HEK293T (cell line): ENCODE measurements around the gene EDN1.

ENCODE experiments used
- BHLHE40 ChIP-seq: fragments of 450-650 bp; IDR thresholded peaks from 2 replicates; pipeline ENCODE4 v1.6.1; 2016; ENCODE audit warnings: mild to moderate bottlenecking, moderate library complexity, borderline replicate concordance
- CTBP1 ChIP-seq: fragments of 450-650 bp; IDR thresholded peaks from 2 replicates; pipeline ENCODE4 v1.6.1; 2016; ENCODE audit warnings: borderline replicate concordance
- FOXM1 ChIP-seq: fragments of 450-650 bp; IDR thresholded peaks from 2 replicates; pipeline ENCODE4 v1.6.1; 2017; ENCODE audit warnings: mild to moderate bottlenecking, borderline replicate concordance
- HDGF ChIP-seq: fragments of 450-650 bp; IDR thresholded peaks from 2 replicates; pipeline ENCODE4 v1.6.1; 2017; ENCODE audit warnings: antibody characterized with exemption, borderline replicate concordance
- LEF1 ChIP-seq: fragments of 450-650 bp; IDR thresholded peaks from 2 replicates; pipeline ENCODE4 v1.6.1; 2017; ENCODE audit warnings: mild to moderate bottlenecking, borderline replicate concordance
- SP1 ChIP-seq: fragments of 450-650 bp; IDR thresholded peaks from 2 replicates; pipeline ENCODE4 v1.6.1; 2017
- ZNF384 ChIP-seq: fragments of 450-650 bp; IDR thresholded peaks from 2 replicates; pipeline ENCODE4 v1.6.1; 2016

DNA sequence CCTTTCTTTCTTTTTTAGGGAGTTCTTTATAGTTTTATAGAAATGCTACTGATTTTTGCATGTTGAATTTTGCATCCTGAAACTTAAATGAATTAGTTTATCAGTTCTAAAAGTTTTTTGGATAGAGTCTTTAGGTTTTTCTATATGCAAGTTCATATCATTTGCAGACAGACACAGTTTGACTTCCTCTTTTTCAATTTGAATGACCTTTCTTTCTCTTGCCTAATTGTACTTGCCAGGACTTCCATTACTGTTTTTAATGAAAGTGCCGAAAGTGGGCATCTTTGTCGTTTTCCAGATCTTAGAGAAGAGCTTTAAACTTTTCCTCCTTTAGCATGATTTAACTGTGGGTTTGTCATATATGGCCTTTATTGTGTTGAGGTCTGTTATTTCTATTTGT is 21.1 kb upstream of the EDN1 start:
- no peak for TF ChIP-seq CTBP1
- no peak for TF ChIP-seq BHLHE40
- TF ChIP-seq LEF1: no peak
- TF ChIP-seq FOXM1: no peak
- TF ChIP-seq HDGF: no peak
- TF ChIP-seq SP1: no peak
- TF ChIP-seq ZNF384: no peak
